Activated CD8-positive, alpha-beta T cell treated with anti-CD3 and anti-CD28 coated beads, Interleukin-2, amount 10 ng/mL, durations not matched to agents 7 days and 5 days (primary cell): ENCODE measurements around the gene GARNL3. TPM values are rescaled to one million over a fixed set of nuclear protein-coding genes. Genes with fewer than 3 reads are reported as not detected.

Experiments
- ATAC-seq: fragments of 150-1000 bp; cut with Tn5 transposase; one replicate; pipeline ENCODE4 v1.10.0; 2021; ENCODE audit warnings: moderate library complexity
- CTCF ChIA-PET: fragments of 350-600 bp; sonication (Branson Sonifier 250); formaldehyde crosslinking; loops from one replicate; lab custom pipeline; 2021; ENCODE audit warnings: antibody characterized with exemption; lab: Charles Lee
- POLR2A ChIA-PET: fragments of 350-600 bp; sonication (Branson Sonifier 250); formaldehyde crosslinking; loops from one replicate; lab custom pipeline; 2021; ENCODE audit warnings: antibody characterized with exemption; lab: Charles Lee
- DNase-seq: peaks from one replicate; pipeline ENCODE4 v3.0.0-alpha.2; 2020
- H3K27ac Mint-ChIP-seq: one replicate; pipeline ENCODE4 v1.8.0; 2021; ENCODE audit warnings: mild to moderate bottlenecking, mixed read lengths
- H3K27me3 Mint-ChIP-seq: one replicate; pipeline ENCODE4 v1.8.0; 2021; ENCODE audit warnings: low read depth, mixed read lengths
- H3K36me3 Mint-ChIP-seq: one replicate; pipeline ENCODE4 v1.8.0; 2021; ENCODE audit warnings: low read depth, mixed read lengths
- H3K4me1 Mint-ChIP-seq: one replicate; pipeline ENCODE4 v1.8.0; 2021; ENCODE audit warnings: low read depth, mixed read lengths
- H3K4me3 Mint-ChIP-seq: one replicate; pipeline ENCODE4 v1.8.0; 2021; ENCODE audit warnings: mild to moderate bottlenecking, mixed read lengths
- H3K9me3 Mint-ChIP-seq: one replicate; pipeline ENCODE4 v1.8.0; 2022; ENCODE audit warnings: mixed read lengths; ENCODE audit not compliant: insufficient read depth
- total RNA-seq, 2 experiments: library from RNA; stranded (reverse); gene quantifications; one replicate each; pipeline ENCODE4 v1.2.3, GENCODE V29; 2021

The GARNL3 gene
- total RNA-seq, 2 experiments from 2014 or later = 1.3 to 1.9 TPM

- H3K27me3 Mint-ChIP-seq = peaks cover 9% of the 10 kb centered on the region
- ChIA-PET CTCF (interaction anchor here (1.5 kb wide), 1 partner anchor 318 kb away, joined by 3 read pairs; no protein-coding TSS in a partner anchor), POLR2A (no interaction called here)
- DNase-seq (no peak), ATAC-seq (no peak)
- no peaks in the 10 kb centered on the region for H3K9me3 Mint-ChIP-seq
- H3K4me3 Mint-ChIP-seq = no peak overlapping the region
- H3K36me3 Mint-ChIP-seq = no peaks in the 10 kb centered on the region
- no peaks in the 10 kb centered on the region for H3K4me1 Mint-ChIP-seq
- H3K27ac Mint-ChIP-seq = no peak overlapping the region
These were observed 5.7 kb upstream of the GARNL3 start for GRCh38 chr9:127258606-127259471.

- H3K27me3 Mint-ChIP-seq = peaks cover 12% of the 10 kb centered on the region
- ATAC-seq = no peak
- CTCF ChIA-PET = no interaction called here
- no peak overlapping the region for H3K27ac Mint-ChIP-seq
- DNase-seq = no peak
- H3K4me3 Mint-ChIP-seq = no peak overlapping the region
- POLR2A ChIA-PET = no interaction called here
- no peaks in the 10 kb centered on the region for H3K4me1 Mint-ChIP-seq
- no peaks in the 10 kb centered on the region for H3K9me3 Mint-ChIP-seq
- H3K36me3 Mint-ChIP-seq = no peaks in the 10 kb centered on the region
These were observed 2.0 kb upstream of the GARNL3 start for GRCh38 chr9:127262602-127263001.

GRCh38 chr9:127263237-127263636, 1.3 kb upstream of the GARNL3 start:
- Mint-ChIP-seq H3K27me3 (peaks cover 14% of the 10 kb centered on the region), H3K4me1 (no peaks in the 10 kb centered on the region), H3K4me3 (no peak overlapping the region), H3K9me3 (no peaks in the 10 kb centered on the region), H3K27ac (no peak overlapping the region), H3K36me3 (no peaks in the 10 kb centered on the region)
- ATAC-seq (no peak), DNase-seq (no peak)
- ChIA-PET CTCF (no interaction called here), POLR2A (no interaction called here)

- Mint-ChIP-seq H3K27ac (no peak overlapping the region), H3K9me3 (no peaks in the 10 kb centered on the region), H3K36me3 (no peaks in the 10 kb centered on the region), H3K27me3 (peaks cover 15% of the 10 kb centered on the region), H3K4me3 (no peak overlapping the region), H3K4me1 (no peaks in the 10 kb centered on the region)
- DNase-seq (no peak), ATAC-seq (no peak)
- ChIA-PET POLR2A (no interaction called here), CTCF (no interaction called here)
These were observed 910 bp upstream of the GARNL3 start for GRCh38 chr9:127263664-127264063.

GRCh38 chr9:127267793-127268525, 3.4 kb downstream of the GARNL3 start:
- H3K27ac Mint-ChIP-seq = no peak overlapping the region
- ATAC-seq = no peak
- H3K9me3 Mint-ChIP-seq = no peaks in the 10 kb centered on the region
- H3K4me3 Mint-ChIP-seq = no peak overlapping the region
- DNase-seq = no peak
- ChIA-PET POLR2A (interaction anchor here (0.7 kb wide), 1 partner anchor 838 kb away, joined by 3 read pairs; no protein-coding TSS in a partner anchor), CTCF (interaction anchor here (1.6 kb wide), 1 partner anchor 13 kb away, joined by 4 read pairs; no protein-coding TSS in a partner anchor)
- H3K4me1 Mint-ChIP-seq = no peaks in the 10 kb centered on the region
- no peaks in the 10 kb centered on the region for H3K36me3 Mint-ChIP-seq
- peaks cover 27% of the 10 kb centered on the region for H3K27me3 Mint-ChIP-seq

GRCh38 chr9:127269449-127269848, 4.9 kb downstream of the GARNL3 start:
- ATAC-seq (no peak), DNase-seq (no peak)
- Mint-ChIP-seq H3K4me1 (no peaks in the 10 kb centered on the region), H3K36me3 (no peaks in the 10 kb centered on the region), H3K9me3 (no peaks in the 10 kb centered on the region), H3K4me3 (no peak overlapping the region), H3K27ac (no peak overlapping the region), H3K27me3 (peaks cover 25% of the 10 kb centered on the region)
- CTCF ChIA-PET = interaction anchor here (0.9 kb wide), 1 partner anchor 45 kb away, joined by 3 read pairs; no protein-coding TSS in a partner anchor
- POLR2A ChIA-PET = no interaction called here

- H3K4me3 Mint-ChIP-seq = no peak overlapping the region
- no peak for ATAC-seq
These were observed 8.8 kb downstream of the GARNL3 start for GRCh38 chr9:127273326-127273725.

GRCh38 chr9:127277099-127277498, 12.5 kb downstream of the GARNL3 start:
- no peak for DNase-seq
- Mint-ChIP-seq H3K27ac (no peak overlapping the region), H3K36me3 (no peaks in the 10 kb centered on the region), H3K4me3 (no peak overlapping the region), H3K27me3 (peaks cover 28% of the 10 kb centered on the region), H3K9me3 (no peaks in the 10 kb centered on the region), H3K4me1 (peaks cover 1% of the 10 kb centered on the region)
- POLR2A ChIA-PET = interaction anchor here (0.6 kb wide), 1 partner anchor 12 kb away, joined by 3 read pairs; no protein-coding TSS in a partner anchor
- CTCF ChIA-PET = interaction anchor here (0.6 to 0.7 kb wide), 2 partner anchors 15 to 20 kb away, joined by 3 read pairs; no protein-coding TSS in a partner anchor
- ATAC-seq = no peak

More at GRCh38 chr9:127273326-127273725, 8.8 kb downstream of the GARNL3 start:
- Mint-ChIP-seq H3K9me3 (no peaks in the 10 kb centered on the region), H3K36me3 (no peaks in the 10 kb centered on the region), H3K27ac (no peak overlapping the region), H3K27me3 (peaks cover 27% of the 10 kb centered on the region), H3K4me1 (peaks cover 1% of the 10 kb centered on the region)
- CTCF ChIA-PET = interaction anchor here (1.6 kb wide), 1 partner anchor 126 kb away, joined by 3 read pairs; no protein-coding TSS in a partner anchor
- DNase-seq = no peak
- POLR2A ChIA-PET = no interaction called here

- DNase-seq (no peak), ATAC-seq (no peak)
- POLR2A ChIA-PET = no interaction called here
- Mint-ChIP-seq H3K36me3 (no peaks in the 10 kb centered on the region), H3K27ac (no peak overlapping the region), H3K4me3 (no peak overlapping the region), H3K9me3 (no peaks in the 10 kb centered on the region), H3K27me3 (peaks cover 28% of the 10 kb centered on the region), H3K4me1 (peaks cover 1% of the 10 kb centered on the region)
- CTCF ChIA-PET = no interaction called here
These were observed 13.2 kb downstream of the GARNL3 start for GRCh38 chr9:127277770-127278169.

- peaks cover 28% of the 10 kb centered on the region for H3K27me3 Mint-ChIP-seq
- H3K9me3 Mint-ChIP-seq = no peaks in the 10 kb centered on the region
- ChIA-PET POLR2A (no interaction called here), CTCF (no interaction called here)
- H3K36me3 Mint-ChIP-seq = no peaks in the 10 kb centered on the region
- H3K4me3 Mint-ChIP-seq = no peak overlapping the region
- no peak for DNase-seq
- H3K4me1 Mint-ChIP-seq = peaks cover 1% of the 10 kb centered on the region
- no peak overlapping the region for H3K27ac Mint-ChIP-seq
- no peak for ATAC-seq
These were observed 13.8 kb downstream of the GARNL3 start for GRCh38 chr9:127278372-127278771.

- CTCF ChIA-PET = interaction anchor here (1.2 kb wide), 1 partner anchor 14 kb away, joined by 3 read pairs; no protein-coding TSS in a partner anchor
- no peak for DNase-seq
These were observed 15.2 kb downstream of the GARNL3 start for GRCh38 chr9:127279717-127280285.

More at GRCh38 chr9:127279717-127280285, 15.2 kb downstream of the GARNL3 start:
- peaks cover 1% of the 10 kb centered on the region for H3K4me1 Mint-ChIP-seq
- no peaks in the 10 kb centered on the region for H3K9me3 Mint-ChIP-seq
- H3K27me3 Mint-ChIP-seq = peaks cover 32% of the 10 kb centered on the region
- no peaks in the 10 kb centered on the region for H3K36me3 Mint-ChIP-seq
- no peak overlapping the region for H3K4me3 Mint-ChIP-seq
- ATAC-seq = no peak
- no peak overlapping the region for H3K27ac Mint-ChIP-seq
- POLR2A ChIA-PET = no interaction called here
